Measurements from ENCODE around the gene CYTIP.

DNA sequence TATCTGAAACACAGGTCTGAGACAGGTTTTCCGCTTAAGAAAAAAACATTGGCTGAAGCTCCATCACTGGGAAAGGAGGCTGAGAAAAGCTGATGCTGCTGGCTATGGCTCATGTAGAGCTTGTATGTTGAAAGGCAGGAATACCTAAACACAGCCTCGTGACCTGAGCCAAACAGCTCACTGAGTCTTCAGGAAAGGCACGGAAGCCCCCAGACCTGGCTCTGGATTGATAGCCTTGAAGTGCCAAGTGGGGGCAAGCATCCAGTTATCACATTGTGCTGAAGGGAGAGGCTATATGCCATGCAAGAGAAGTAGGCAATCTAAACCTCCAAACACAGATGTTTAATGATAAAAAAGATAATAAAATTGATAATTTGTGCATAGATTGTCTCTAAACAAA lies 21.9 kb downstream of the CYTIP start:
- TF ChIP-seq CTCF (IDR thresholded peaks at IDR 0.05; ENCODE audit: insufficient read depth, low read length, poor library complexity, severe bottlenecking) (no peak), EZH2phosphoT487 (conservative IDR thresholded peaks at IDR 0.05; ENCODE audit: low read length) (no peak)
